Liver (tissue), 3 donors: Measurements from ENCODE around the gene TNS4.

Experiments used
- CTCF ChIP-seq: fragments of 150-350 bp; IDR thresholded peaks from 2 replicates; pipeline ENCODE4 v1.5.1; 2017; ENCODE audit warnings: improper control_type of control experiment, low read depth, low read length; ENCODE audit not compliant: missing input control
- FOXA1 ChIP-seq: IDR thresholded peaks from 2 replicates; pipeline ENCODE4 v1.6.1; 2016; ENCODE audit warnings: antibody characterized with exemption
- JUND ChIP-seq, 2 donors: IDR thresholded peaks; 2 replicates each; pipeline ENCODE4 v1.6.1; 2016; ENCODE audit warnings: antibody characterized with exemption in 2 of 2
- YY1 ChIP-seq: IDR thresholded peaks from 2 replicates; pipeline ENCODE4 v1.6.1; 2016; ENCODE audit warnings: antibody characterized with exemption, mild to moderate bottlenecking
- donor health status: healthy.
- donor health status: healthy.

DNA sequence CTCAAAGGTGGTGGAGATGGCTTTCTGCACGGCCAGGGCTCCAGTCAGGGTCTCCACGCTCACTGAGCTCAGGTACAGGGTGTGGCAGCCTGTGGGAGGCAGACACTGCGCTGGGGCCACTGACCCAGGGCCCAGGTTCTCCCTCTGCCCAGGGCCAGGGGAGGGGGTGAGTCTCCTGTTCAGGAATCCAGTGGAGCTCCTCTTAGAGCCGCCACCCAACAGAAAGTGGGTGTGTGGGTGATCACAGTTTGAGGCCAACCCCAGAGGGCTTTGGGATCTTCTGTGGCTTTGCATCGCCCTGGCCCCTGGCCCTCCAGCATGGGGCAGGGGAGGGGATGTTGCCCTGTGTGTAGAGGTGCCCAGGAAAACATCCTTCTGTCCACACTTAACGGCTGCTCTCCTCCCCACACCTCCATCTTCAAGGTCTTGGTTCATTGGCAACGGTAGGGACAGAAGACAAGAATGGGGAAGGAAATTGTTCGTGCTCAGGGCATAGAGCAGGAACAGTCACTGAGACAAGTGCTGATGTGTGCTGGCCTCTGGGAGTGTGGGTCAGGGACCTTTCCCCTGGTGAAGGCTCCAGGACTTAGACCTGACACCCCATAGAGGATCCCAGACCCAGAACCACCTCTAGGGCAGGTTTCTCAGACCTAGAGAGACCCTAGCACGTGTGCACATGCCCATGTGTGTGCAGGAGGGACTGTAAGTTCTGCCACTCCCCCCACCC lies 21.5 kb downstream of the TNS4 start:
- TF ChIP-seq CTCF, result no peak
- no peak for TF ChIP-seq FOXA1
- no peak for TF ChIP-seq YY1
- TF ChIP-seq JUND (IDR thresholded peaks at IDR 0.05), result no peak
